Osteocyte (in vitro differentiated cells): ENCODE data around the gene LGR6. TPM values are rescaled to one million over a fixed set of nuclear protein-coding genes. Genes with fewer than 3 reads are reported as not detected.
"Not testable (repeated sequence)": the region's sequence is repeated elsewhere in the genome, so short reads cannot be mapped to it uniquely, and the experiment has no call there.

ENCODE experiments used
- DNase-seq: peaks from one replicate; pipeline ENCODE4 v3.0.0; 2021; ENCODE audit warnings: mixed read lengths; ENCODE audit not compliant: unreplicated experiment; ENCODE audit errors: extremely low spot score
- H3K27ac Mint-ChIP-seq: one replicate; pipeline ENCODE4 v1.8.0; 2021; ENCODE audit warnings: mild to moderate bottlenecking, mixed read lengths; ENCODE audit not compliant: unreplicated experiment
- H3K27me3 Mint-ChIP-seq: one replicate; pipeline ENCODE4 v1.8.0; 2021; ENCODE audit warnings: mixed read lengths; ENCODE audit not compliant: unreplicated experiment
- H3K36me3 Mint-ChIP-seq: one replicate; pipeline ENCODE4 v1.8.0; 2021; ENCODE audit warnings: mixed read lengths; ENCODE audit not compliant: unreplicated experiment
- H3K4me1 Mint-ChIP-seq: one replicate; pipeline ENCODE4 v1.8.0; 2021; ENCODE audit warnings: mixed read lengths; ENCODE audit not compliant: unreplicated experiment
- H3K4me3 Mint-ChIP-seq: one replicate; pipeline ENCODE4 v1.8.0; 2021; ENCODE audit warnings: mild to moderate bottlenecking, moderate library complexity, mixed read lengths; ENCODE audit not compliant: unreplicated experiment
- H3K9me3 Mint-ChIP-seq: one replicate; pipeline ENCODE4 v1.8.0; 2021; ENCODE audit warnings: mixed read lengths; ENCODE audit not compliant: unreplicated experiment
- CTCF ChIP-seq: fragments of 200-600 bp; sonication (generic); IDR thresholded peaks from 2 replicates; pipeline ENCODE4 v1.5.0; 2021; ENCODE audit warnings: antibody characterized with exemption, mild to moderate bottlenecking, moderate library complexity
- total RNA-seq: library from RNA; stranded (reverse); gene quantifications from 2 replicates; pipeline ENCODE4 v1.2.1, GENCODE V29; 2021

LGR6 gene
- total RNA-seq, 1 donor from 2014 or later, result 9.9 TPM

DNA sequence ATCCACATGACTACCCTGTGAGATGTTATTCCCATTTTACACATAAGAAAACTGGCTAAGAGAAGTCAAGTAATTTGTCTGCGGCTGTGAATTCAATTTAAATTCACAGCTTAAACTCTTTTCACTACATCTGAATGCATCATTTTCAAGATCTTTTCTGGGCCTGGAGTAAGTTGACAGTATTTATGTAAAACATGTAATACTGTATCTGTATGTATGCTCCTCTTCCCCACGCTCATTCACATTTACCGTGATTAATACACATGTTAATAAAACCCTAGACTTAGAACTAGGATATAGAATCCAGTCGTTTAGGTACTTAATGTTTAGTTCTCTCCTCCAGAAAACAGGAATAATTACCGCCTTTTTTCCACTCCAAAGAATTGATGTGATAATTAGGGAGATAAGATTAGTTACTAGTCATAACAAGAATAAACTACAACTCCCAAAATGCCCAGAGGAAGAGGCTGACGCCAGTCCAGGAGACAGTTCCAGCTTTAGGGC is 154.5 kb downstream of the LGR6 start:
- Mint-ChIP-seq H3K36me3 (no peaks in the 10 kb centered on the region), H3K27ac (peak overlapping the region; percentile 99), H3K27me3 (no peaks in the 10 kb centered on the region), H3K9me3 (no peaks in the 10 kb centered on the region), H3K4me3 (peak overlapping the region; percentile 99), H3K4me1 (peaks cover 18% of the 10 kb centered on the region)
- TF ChIP-seq CTCF, result no peak
- no peak for DNase-seq

- Mint-ChIP-seq H3K27ac (peak within 1 kb of the TSS; percentile 99), H3K4me1 (peaks cover 14% of the 10 kb centered on the region), H3K4me3 (peak within 1 kb of the TSS; percentile 99), H3K9me3 (no peaks in the 10 kb centered on the region), H3K36me3 (no peaks in the 10 kb centered on the region), H3K27me3 (no peaks in the 10 kb centered on the region)
- peak; percentile 99 for DNase-seq
- no peak for TF ChIP-seq CTCF
Measured at GRCh38 chr1:202348509-202349205, 155.1 kb downstream of the LGR6 start, which contains the start of gene PPP1R12B. Gene PPP1R12B, plus strand, starts transcription at chr1:202348699. Its CDS starts 153 bp downstream, at chr1:202348852.

DNA sequence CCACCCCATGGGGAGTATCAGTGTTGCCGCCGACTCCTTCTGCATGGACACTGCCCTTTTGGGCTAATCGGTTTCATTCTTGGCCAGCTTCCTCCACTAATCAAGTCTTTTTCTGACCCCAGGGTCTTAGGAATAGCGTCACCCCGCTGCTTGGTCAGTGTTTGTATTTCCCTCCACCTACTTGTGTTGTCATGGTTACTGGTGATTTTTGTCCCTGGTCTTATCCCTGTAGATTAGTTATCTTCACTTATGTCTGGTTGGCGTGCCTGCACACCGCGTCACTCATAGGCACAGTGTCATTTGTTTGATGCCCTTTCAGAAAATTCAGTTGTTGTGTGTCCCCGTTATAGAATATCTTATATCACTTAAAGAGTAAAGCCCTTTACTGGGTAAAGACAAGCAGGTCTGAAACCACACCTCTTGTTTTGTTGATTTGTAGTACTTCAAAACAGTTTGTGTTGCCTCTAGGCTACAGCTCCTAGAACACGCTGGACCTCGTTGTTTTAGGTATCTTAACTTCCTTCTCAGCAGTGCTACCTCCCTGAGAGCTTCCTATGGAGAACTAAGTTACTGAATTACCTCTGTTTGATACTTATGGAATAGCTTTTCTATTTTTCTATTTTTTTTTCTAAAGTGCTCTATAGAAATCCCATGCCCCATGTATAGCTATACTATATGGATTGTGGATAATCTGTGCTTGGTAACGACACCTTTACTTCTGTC is 155.8 kb downstream of the LGR6 start:
- peaks cover 13% of the 10 kb centered on the region for H3K4me1 Mint-ChIP-seq
- no peak for TF ChIP-seq CTCF
- no peak for DNase-seq
- peak overlapping the region; percentile 99 for H3K4me3 Mint-ChIP-seq
- H3K36me3 Mint-ChIP-seq, result no peaks in the 10 kb centered on the region
- H3K27ac Mint-ChIP-seq, result peak overlapping the region; percentile 99
- H3K27me3 Mint-ChIP-seq, result no peaks in the 10 kb centered on the region
- no peaks in the 10 kb centered on the region for H3K9me3 Mint-ChIP-seq

GRCh38 chr1:202351725-202352124 is 158.1 kb downstream of the LGR6 start:
- no peak for DNase-seq
- no peak overlapping the region for H3K4me3 Mint-ChIP-seq
- no peaks in the 10 kb centered on the region for H3K27me3 Mint-ChIP-seq

DNA sequence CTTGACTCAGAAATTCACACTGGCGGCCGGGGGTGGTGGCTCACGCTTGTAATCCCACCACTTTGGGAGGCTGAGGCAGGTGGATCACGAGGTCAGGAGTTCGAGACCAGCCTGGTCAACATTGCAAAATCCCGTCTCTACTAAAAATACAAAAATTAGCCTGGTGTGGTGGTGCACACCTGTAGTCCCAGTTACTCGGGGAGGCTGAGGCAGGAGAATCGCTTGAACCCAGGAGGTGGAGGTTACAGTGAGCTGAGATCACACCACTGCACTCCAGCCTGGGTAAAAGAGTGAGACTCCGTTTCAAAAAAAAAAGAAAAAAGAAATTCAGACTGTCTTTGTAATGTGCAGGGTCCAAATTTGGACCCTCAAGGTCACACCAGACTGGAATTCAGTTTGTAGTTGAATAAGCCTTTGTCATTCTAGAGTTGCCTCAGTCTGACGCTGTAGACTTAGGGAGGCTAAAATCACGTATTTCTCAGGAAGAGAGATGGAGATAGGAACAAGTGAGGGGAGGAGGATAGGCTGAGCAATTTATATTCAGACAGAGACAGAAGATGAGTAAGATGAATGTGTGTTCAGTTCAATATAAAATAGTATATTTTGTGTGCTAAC is 159.1 kb downstream of the LGR6 start:
- H3K36me3 Mint-ChIP-seq, H3K27me3 Mint-ChIP-seq, H3K9me3 Mint-ChIP-seq, H3K4me3 Mint-ChIP-seq, DNase-seq: not testable (repeated sequence)
- peaks cover 13% of the 10 kb centered on the region for H3K4me1 Mint-ChIP-seq
- peak overlapping the region; percentile 12 for H3K27ac Mint-ChIP-seq

More at GRCh38 chr1:202351725-202352124, 158.1 kb downstream of the LGR6 start:
- H3K4me1 Mint-ChIP-seq, result peaks cover 13% of the 10 kb centered on the region
- H3K27ac Mint-ChIP-seq, result no peak overlapping the region
- no peak for TF ChIP-seq CTCF
- H3K9me3 Mint-ChIP-seq, result no peaks in the 10 kb centered on the region
- no peaks in the 10 kb centered on the region for H3K36me3 Mint-ChIP-seq
